Activated gamma-delta T cell treated with Interleukin-2 at 50 U/mL for 16 hours (primary cell): ENCODE results near the gene SPDEF.

ENCODE experiments used
- DNase-seq: peaks from one replicate; pipeline ENCODE4 v3.0.0-alpha.2; 2020

Gene SPDEF

GRCh38 chr6:34561227-34561530 lies 5.0 kb upstream of the SPDEF start:
- no peak for DNase-seq

- no peak for DNase-seq
Measured at GRCh38 chr6:34560366-34561226, 4.5 kb upstream of the SPDEF start.

- DNase-seq = no peak
Measured at GRCh38 chr6:34559651-34560365, 3.7 kb upstream of the SPDEF start.

- no peak for DNase-seq
Measured at GRCh38 chr6:34558172-34558714, 2.1 kb upstream of the SPDEF start.

GRCh38 chr6:34557228-34557627 lies 1.1 kb upstream of the SPDEF start:
- DNase-seq = no peak

GRCh38 chr6:34556493-34556892 lies 364 bp upstream of the SPDEF start:
- no peak for DNase-seq

- DNase-seq = no peak
Measured at GRCh38 chr6:34555328-34555727, 801 bp downstream of the SPDEF start.

GRCh38 chr6:34555007-34555322 lies 1.2 kb downstream of the SPDEF start:
- DNase-seq = no peak

GRCh38 chr6:34554291-34555006 lies 1.7 kb downstream of the SPDEF start:
- DNase-seq = no peak

GRCh38 chr6:34553750-34554149 lies 2.4 kb downstream of the SPDEF start:
- DNase-seq = no peak

- no peak for DNase-seq
Measured at GRCh38 chr6:34553146-34553545, 3.0 kb downstream of the SPDEF start.

- DNase-seq = no peak
Measured at GRCh38 chr6:34552620-34553019, 3.5 kb downstream of the SPDEF start.

- no peak for DNase-seq
Measured at GRCh38 chr6:34551720-34552119, 4.4 kb downstream of the SPDEF start.

GRCh38 chr6:34549804-34550202 lies 6.3 kb downstream of the SPDEF start:
- no peak for DNase-seq

- DNase-seq = no peak
Measured at GRCh38 chr6:34549026-34549803, 6.9 kb downstream of the SPDEF start.

- no peak for DNase-seq
Measured at GRCh38 chr6:34547701-34548644, 8.2 kb downstream of the SPDEF start.

- DNase-seq = no peak
Measured at GRCh38 chr6:34546551-34547321, 9.4 kb downstream of the SPDEF start.

GRCh38 chr6:34544776-34545471 lies 11.2 kb downstream of the SPDEF start:
- no peak for DNase-seq

- DNase-seq = no peak
Measured at GRCh38 chr6:34544052-34544604, 12.0 kb downstream of the SPDEF start.

GRCh38 chr6:34543421-34543820 lies 12.7 kb downstream of the SPDEF start:
- no peak for DNase-seq
